Caco-2 (cell line): Measurements from ENCODE around the gene MAF. TPM values are rescaled to one million over a fixed set of nuclear protein-coding genes. Genes with fewer than 3 reads are reported as not detected.

Source experiments
- BruUV-seq: library from RNA; stranded (reverse); fragments of 400-500 nt; replicated peaks from 2 replicates; lab custom pipeline; 2021; lab: Mats Ljungman, UMichigan
- CTCF ChIA-PET: fragments of 300-600 bp; sonication (Branson Sonifier 250); formaldehyde crosslinking; loops from one replicate; lab custom pipeline; 2022; ENCODE audit warnings: antibody characterized with exemption; lab: Charles Lee
- POLR2A ChIA-PET: fragments of 300-600 bp; sonication (Branson Sonifier 250); formaldehyde crosslinking; loops from one replicate; lab custom pipeline; 2022; ENCODE audit warnings: antibody characterized with exemption; lab: Charles Lee
- DNase-seq, 2 experiments: peaks; one replicate each; pipeline versions ENCODE4 v3.0.0 to v3.0.0-alpha.2; 2020 to 2022
- H3K27me3 ChIP-seq: replicated peaks from 2 replicates; pipeline ENCODE4 v1.6.0; 2011; ENCODE audit warnings: low read length; ENCODE audit not compliant: control insufficient read depth, insufficient read depth
- H3K36me3 ChIP-seq: 2 replicates; pipeline ENCODE4 v1.5.1; 2011; ENCODE audit warnings: low read length; ENCODE audit not compliant: control insufficient read depth, insufficient read depth
- H3K4me1 ChIP-seq: fragments of 250-450 bp; sonication (Bioruptor Pico); 2 replicates; pipeline ENCODE4 v1.5.1; 2020; ENCODE audit warnings: mild to moderate bottlenecking
- H3K4me3 ChIP-seq: 2 replicates; pipeline ENCODE4 v1.5.1; 2011; ENCODE audit warnings: low read depth, mild to moderate bottlenecking, control low read depth, low read length
- H3K9me3 ChIP-seq: fragments of 250-450 bp; sonication (Bioruptor Pico); 2 replicates; pipeline ENCODE4 v1.5.1; 2020; ENCODE audit warnings: mild to moderate bottlenecking, moderate library complexity
- H3K27ac Mint-ChIP-seq: one replicate; pipeline ENCODE4 v1.8.0; 2022; ENCODE audit warnings: mixed read lengths; ENCODE audit not compliant: unreplicated experiment
- H3K27me3 Mint-ChIP-seq: one replicate; pipeline ENCODE4 v1.8.0; 2022; ENCODE audit warnings: mixed read lengths; ENCODE audit not compliant: insufficient read depth, unreplicated experiment
- H3K36me3 Mint-ChIP-seq: one replicate; pipeline ENCODE4 v1.8.0; 2022; ENCODE audit warnings: mild to moderate bottlenecking, mixed read lengths; ENCODE audit not compliant: insufficient read depth, unreplicated experiment
- H3K4me1 Mint-ChIP-seq: one replicate; pipeline ENCODE4 v1.8.0; 2022; ENCODE audit warnings: low read depth, mixed read lengths; ENCODE audit not compliant: unreplicated experiment
- H3K4me3 Mint-ChIP-seq: one replicate; pipeline ENCODE4 v1.8.0; 2022; ENCODE audit warnings: mild to moderate bottlenecking, moderate library complexity, mixed read lengths; ENCODE audit not compliant: unreplicated experiment
- H3K9me3 Mint-ChIP-seq: one replicate; pipeline ENCODE4 v1.8.0; 2022; ENCODE audit warnings: mixed read lengths; ENCODE audit not compliant: unreplicated experiment
- intact Hi-C: fragments of 100-400 bp; cut with micrococcal nuclease; formaldehyde crosslinking; loops from one replicate; pipeline ENCODE4 v1.10.0; 2022; ENCODE audit not compliant: unreplicated experiment
- total RNA-seq: library from RNA; stranded (reverse); gene quantifications from 2 replicates; pipeline ENCODE4 v1.2.3, GENCODE V29; 2022
- TF ChIP-seq, protein P1 (sequence below), 2 experiments: fragments of 200-600 bp in 1 of 2; IDR thresholded peaks; 1 replicate in 1 of 2; 2 replicates in 1 of 2; pipeline versions ENCODE4 v1.5.1 to v1.8.0; 2011 to 2022; ENCODE audit warnings: antibody characterized with exemption in 1 of 2, control low read depth in 1 of 2, inconsistent platforms in 1 of 2, low read depth in 1 of 2, low read length in 1 of 2, mild to moderate bottlenecking in 1 of 2, moderate library complexity in 1 of 2; ENCODE audit not compliant: insufficient read depth in 1 of 2, severe bottlenecking in 1 of 2, unreplicated experiment in 1 of 2

MAF gene
- total RNA-seq, 1 experiment from 2014 or later = 3.6 TPM

- CTCF ChIA-PET = no interaction called here
- no peaks in the 10 kb centered on the region for H3K9me3 ChIP-seq
- no peaks in the 10 kb centered on the region for H3K9me3 Mint-ChIP-seq
- DNase-seq = no peak
- POLR2A ChIA-PET = no interaction called here
- intact Hi-C loops = no loop called here
- H3K27me3 Mint-ChIP-seq = peaks cover 6% of the 10 kb centered on the region
- H3K36me3 Mint-ChIP-seq = no peaks in the 10 kb centered on the region
- no peaks in the 10 kb centered on the region; the same call in 1 of the 2 replicates for H3K27me3 ChIP-seq
- no peak overlapping the region for H3K4me3 Mint-ChIP-seq
- H3K4me1 Mint-ChIP-seq = no peaks in the 10 kb centered on the region
- no peaks in the 10 kb centered on the region for H3K36me3 ChIP-seq
- no TSS peak for BruUV-seq
- H3K4me1 ChIP-seq = no peaks in the 10 kb centered on the region
- TF ChIP-seq, protein P1, sequence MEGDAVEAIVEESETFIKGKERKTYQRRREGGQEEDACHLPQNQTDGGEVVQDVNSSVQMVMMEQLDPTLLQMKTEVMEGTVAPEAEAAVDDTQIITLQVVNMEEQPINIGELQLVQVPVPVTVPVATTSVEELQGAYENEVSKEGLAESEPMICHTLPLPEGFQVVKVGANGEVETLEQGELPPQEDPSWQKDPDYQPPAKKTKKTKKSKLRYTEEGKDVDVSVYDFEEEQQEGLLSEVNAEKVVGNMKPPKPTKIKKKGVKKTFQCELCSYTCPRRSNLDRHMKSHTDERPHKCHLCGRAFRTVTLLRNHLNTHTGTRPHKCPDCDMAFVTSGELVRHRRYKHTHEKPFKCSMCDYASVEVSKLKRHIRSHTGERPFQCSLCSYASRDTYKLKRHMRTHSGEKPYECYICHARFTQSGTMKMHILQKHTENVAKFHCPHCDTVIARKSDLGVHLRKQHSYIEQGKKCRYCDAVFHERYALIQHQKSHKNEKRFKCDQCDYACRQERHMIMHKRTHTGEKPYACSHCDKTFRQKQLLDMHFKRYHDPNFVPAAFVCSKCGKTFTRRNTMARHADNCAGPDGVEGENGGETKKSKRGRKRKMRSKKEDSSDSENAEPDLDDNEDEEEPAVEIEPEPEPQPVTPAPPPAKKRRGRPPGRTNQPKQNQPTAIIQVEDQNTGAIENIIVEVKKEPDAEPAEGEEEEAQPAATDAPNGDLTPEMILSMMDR (IDR thresholded peaks at IDR 0.05; ENCODE audit: insufficient read depth in 1 of 2, low read depth in 1 of 2, low read length in 1 of 2, severe bottlenecking in 1 of 2, unreplicated experiment in 1 of 2) = no peak
- H3K4me3 ChIP-seq = no peak overlapping the region
- H3K27ac Mint-ChIP-seq = no peak overlapping the region
Observed at GRCh38 chr16:79628988-79629387, 28.5 kb upstream of the MAF start.

DNA sequence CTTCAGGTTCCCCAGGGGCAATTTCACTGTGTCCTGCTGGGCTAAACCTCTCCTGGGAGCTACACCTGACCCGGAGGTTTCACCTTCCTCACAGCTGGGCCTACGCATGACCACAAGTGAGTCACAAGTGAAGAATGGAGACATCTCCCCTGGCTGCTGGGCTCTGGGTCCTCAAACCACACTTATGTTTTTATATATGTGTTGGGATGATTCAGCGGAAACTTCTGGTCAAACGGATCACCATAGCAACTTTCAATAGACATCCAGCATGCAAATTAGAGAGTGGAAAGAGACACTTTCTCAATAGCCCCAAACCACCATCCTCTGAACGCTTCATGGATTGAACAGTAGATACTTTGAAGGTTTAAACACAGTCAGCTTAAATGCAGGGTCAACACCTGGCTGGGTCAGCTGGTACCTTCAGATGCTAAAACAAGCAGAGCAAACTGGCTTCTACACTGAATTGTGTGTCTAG is 28.0 kb upstream of the MAF start:
- Mint-ChIP-seq H3K4me3 (no peak overlapping the region), H3K27me3 (peaks cover 10% of the 10 kb centered on the region), H3K4me1 (no peaks in the 10 kb centered on the region), H3K27ac (no peak overlapping the region), H3K9me3 (no peaks in the 10 kb centered on the region), H3K36me3 (no peaks in the 10 kb centered on the region)
- Histone ChIP-seq H3K27me3 (no peaks in the 10 kb centered on the region; the same call in 1 of the 2 replicates), H3K4me1 (no peaks in the 10 kb centered on the region), H3K9me3 (no peaks in the 10 kb centered on the region), H3K36me3 (no peaks in the 10 kb centered on the region), H3K4me3 (no peak overlapping the region)
- intact Hi-C loops = no loop called here
- ChIA-PET CTCF (no interaction called here), POLR2A (no interaction called here)
- BruUV-seq = no TSS peak
- DNase-seq = no peak
- TF ChIP-seq, protein P1 (IDR thresholded peaks at IDR 0.05; ENCODE audit: insufficient read depth in 1 of 2, low read depth in 1 of 2, low read length in 1 of 2, severe bottlenecking in 1 of 2, unreplicated experiment in 1 of 2) = no peak

- H3K4me1 Mint-ChIP-seq = no peaks in the 10 kb centered on the region
- Histone ChIP-seq H3K4me3 (no peak overlapping the region), H3K36me3 (no peaks in the 10 kb centered on the region), H3K27me3 (no peaks in the 10 kb centered on the region; the same call in none of the 2 replicates), H3K9me3 (no peaks in the 10 kb centered on the region), H3K4me1 (no peaks in the 10 kb centered on the region)
- BruUV-seq = no TSS peak
- no peak overlapping the region for H3K4me3 Mint-ChIP-seq
- TF ChIP-seq, protein P1 (IDR thresholded peaks at IDR 0.05; ENCODE audit: insufficient read depth in 1 of 2, low read depth in 1 of 2, low read length in 1 of 2, severe bottlenecking in 1 of 2, unreplicated experiment in 1 of 2) = no peak
- H3K36me3 Mint-ChIP-seq = no peaks in the 10 kb centered on the region
- intact Hi-C loops = no loop called here
- no peaks in the 10 kb centered on the region for H3K9me3 Mint-ChIP-seq
- ChIA-PET POLR2A (no interaction called here), CTCF (no interaction called here)
- no peak overlapping the region for H3K27ac Mint-ChIP-seq
- DNase-seq = no peak
- peaks cover 15% of the 10 kb centered on the region for H3K27me3 Mint-ChIP-seq
Observed at GRCh38 chr16:79627092-79627491, 26.6 kb upstream of the MAF start.
